Measurements from ENCODE around the gene CYGB.

DNA sequence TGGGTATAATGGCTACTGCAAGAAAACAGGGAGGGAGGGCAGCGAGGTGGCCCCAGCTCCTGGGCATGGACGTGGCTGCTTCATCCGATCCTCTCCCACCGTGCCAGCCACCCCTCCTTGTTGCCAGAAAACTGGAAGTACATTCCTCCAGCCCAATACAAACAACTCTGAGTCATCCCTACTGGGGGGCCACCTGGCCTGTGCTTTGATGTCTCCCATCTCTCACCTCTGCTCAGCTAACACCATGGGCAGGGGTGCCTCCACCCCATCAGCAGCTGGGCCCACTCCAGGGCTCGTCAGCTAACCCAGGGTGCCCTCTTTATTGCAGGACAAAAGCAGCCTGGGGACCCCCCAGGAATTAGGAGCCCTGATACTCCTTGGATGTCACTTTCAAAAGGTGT is 38.2 kb downstream of the CYGB start:
- TF ChIP-seq POLR2AphosphoS5 (IDR thresholded peaks at IDR 0.05): no peak
- TF ChIP-seq POLR2A (IDR thresholded peaks at IDR 0.05): no peak
- TF ChIP-seq, protein P1, sequence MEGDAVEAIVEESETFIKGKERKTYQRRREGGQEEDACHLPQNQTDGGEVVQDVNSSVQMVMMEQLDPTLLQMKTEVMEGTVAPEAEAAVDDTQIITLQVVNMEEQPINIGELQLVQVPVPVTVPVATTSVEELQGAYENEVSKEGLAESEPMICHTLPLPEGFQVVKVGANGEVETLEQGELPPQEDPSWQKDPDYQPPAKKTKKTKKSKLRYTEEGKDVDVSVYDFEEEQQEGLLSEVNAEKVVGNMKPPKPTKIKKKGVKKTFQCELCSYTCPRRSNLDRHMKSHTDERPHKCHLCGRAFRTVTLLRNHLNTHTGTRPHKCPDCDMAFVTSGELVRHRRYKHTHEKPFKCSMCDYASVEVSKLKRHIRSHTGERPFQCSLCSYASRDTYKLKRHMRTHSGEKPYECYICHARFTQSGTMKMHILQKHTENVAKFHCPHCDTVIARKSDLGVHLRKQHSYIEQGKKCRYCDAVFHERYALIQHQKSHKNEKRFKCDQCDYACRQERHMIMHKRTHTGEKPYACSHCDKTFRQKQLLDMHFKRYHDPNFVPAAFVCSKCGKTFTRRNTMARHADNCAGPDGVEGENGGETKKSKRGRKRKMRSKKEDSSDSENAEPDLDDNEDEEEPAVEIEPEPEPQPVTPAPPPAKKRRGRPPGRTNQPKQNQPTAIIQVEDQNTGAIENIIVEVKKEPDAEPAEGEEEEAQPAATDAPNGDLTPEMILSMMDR (IDR thresholded peaks at IDR 0.05): no peak

Data from gastroesophageal sphincter (tissue), 3 donors.